ENCODE measurements around the gene PCDH18. TPM values are rescaled to one million over a fixed set of nuclear protein-coding genes. Genes with fewer than 3 reads are reported as not detected.

Gene PCDH18
- total and polyA plus RNA-seq, 2 experiments from 2014 or later: 119 to 255 TPM

GRCh38 chr4:137526681-137527080, 5.6 kb downstream of the PCDH18 start:
- Histone ChIP-seq H3K4me3 (peak overlapping the region; percentile 98), H2AFZ (no peak overlapping the region), H4K20me1 (ENCODE audit: insufficient read depth) (no peaks in the 10 kb centered on the region), H3F3A (ENCODE audit: insufficient read depth) (peaks cover 88% of the 10 kb centered on the region), H3K27me3 (replicated peaks; ENCODE audit: insufficient read depth) (no peaks in the 10 kb centered on the region), H3K27ac (peak overlapping the region; percentile 88), H3K79me2 (ENCODE audit: insufficient read depth) (peaks cover 100% of the 10 kb centered on the region), H3K4me2 (ENCODE audit: unreplicated experiment) (peak overlapping the region; percentile 94), H3K36me3 (ENCODE audit: low read depth) (peaks cover 84% of the 10 kb centered on the region), H3K4me1 (ENCODE audit: insufficient read depth) (peaks cover 44% of the 10 kb centered on the region), H3K9me2 (ENCODE audit: insufficient read depth) (no peaks in the 10 kb centered on the region), H3K9ac (peak overlapping the region; percentile 93), H3K9me3 (ENCODE audit: low read depth) (no peaks in the 10 kb centered on the region)
- peak; percentile 52 for DNase-seq
- TF ChIP-seq EZH2phosphoT487 (IDR thresholded peaks at IDR 0.05; ENCODE audit: insufficient read depth, low read depth): no peak
- no peak for TF ChIP-seq EZH2 (IDR thresholded peaks at IDR 0.05; ENCODE audit: insufficient read depth, poor library complexity, severe bottlenecking)
- in situ Hi-C loops (cut with MboI): loop anchor here (10.0 to 25.0 kb wide), 3 partner anchors 336 to 1161 kb away; no protein-coding TSS in a partner anchor

- Histone ChIP-seq H3K4me2 (ENCODE audit: unreplicated experiment) (peak overlapping the region; percentile 94), H3K27ac (peak overlapping the region; percentile 88), H3K9me2 (ENCODE audit: insufficient read depth) (no peaks in the 10 kb centered on the region), H3F3A (ENCODE audit: insufficient read depth) (peaks cover 89% of the 10 kb centered on the region), H3K79me2 (ENCODE audit: insufficient read depth) (peaks cover 100% of the 10 kb centered on the region), H3K36me3 (ENCODE audit: low read depth) (peaks cover 92% of the 10 kb centered on the region), H3K9ac (peak overlapping the region; percentile 27), H3K4me1 (ENCODE audit: insufficient read depth) (peaks cover 58% of the 10 kb centered on the region), H3K9me3 (ENCODE audit: low read depth) (no peaks in the 10 kb centered on the region), H2AFZ (no peak overlapping the region), H3K27me3 (replicated peaks; ENCODE audit: insufficient read depth) (no peaks in the 10 kb centered on the region), H3K4me3 (peak overlapping the region; percentile 98), H4K20me1 (ENCODE audit: insufficient read depth) (no peaks in the 10 kb centered on the region)
- in situ Hi-C loops (cut with MboI): loop anchor here (10.0 to 25.0 kb wide), 3 partner anchors 337 to 1162 kb away; no protein-coding TSS in a partner anchor
- TF ChIP-seq EZH2phosphoT487 (IDR thresholded peaks at IDR 0.05; ENCODE audit: insufficient read depth, low read depth): no peak
- TF ChIP-seq EZH2 (IDR thresholded peaks at IDR 0.05; ENCODE audit: insufficient read depth, poor library complexity, severe bottlenecking): no peak
- DNase-seq: peak; percentile 79
- WGBS, 2 experiments (ENCODE audit: low coverage in 1 of 2, low lambda C conversion rate in 2 of 2, missing lambda C conversion rate in 2 of 2): 2 to 3% methylated on average over 4 of the region's 4 CpGs
These were observed 7.4 kb downstream of the PCDH18 start for GRCh38 chr4:137524725-137525369.

GRCh38 chr4:137523329-137523728, 9.0 kb downstream of the PCDH18 start:
- in situ Hi-C loops (cut with MboI): loop anchor here (10.0 kb wide), 1 partner anchor 399 kb away; no protein-coding TSS in a partner anchor
- WGBS, 2 experiments (ENCODE audit: low coverage in 1 of 2, low lambda C conversion rate in 2 of 2, missing lambda C conversion rate in 2 of 2): 82 to 94% methylated on average over 1 of the region's 1 CpG
- Histone ChIP-seq H3K4me1 (ENCODE audit: insufficient read depth) (peaks cover 70% of the 10 kb centered on the region), H3K79me2 (ENCODE audit: insufficient read depth) (peaks cover 87% of the 10 kb centered on the region), H3K36me3 (ENCODE audit: low read depth) (peaks cover 81% of the 10 kb centered on the region), H3K4me3 (no peak overlapping the region), H3K9me2 (ENCODE audit: insufficient read depth) (no peaks in the 10 kb centered on the region), H2AFZ (no peak overlapping the region), H3K4me2 (ENCODE audit: unreplicated experiment) (peak overlapping the region; percentile 51), H3K27me3 (replicated peaks; ENCODE audit: insufficient read depth) (no peaks in the 10 kb centered on the region), H3K9me3 (ENCODE audit: low read depth) (no peaks in the 10 kb centered on the region), H3K27ac (peak overlapping the region; percentile 24), H3K9ac (no peak overlapping the region), H4K20me1 (ENCODE audit: insufficient read depth) (no peaks in the 10 kb centered on the region), H3F3A (ENCODE audit: insufficient read depth) (peaks cover 89% of the 10 kb centered on the region)
- no peak for DNase-seq
- no peak for TF ChIP-seq EZH2 (IDR thresholded peaks at IDR 0.05; ENCODE audit: insufficient read depth, poor library complexity, severe bottlenecking)
- no peak for TF ChIP-seq EZH2phosphoT487 (IDR thresholded peaks at IDR 0.05; ENCODE audit: insufficient read depth, low read depth)

GRCh38 chr4:137521053-137521452, 11.2 kb downstream of the PCDH18 start:
- Histone ChIP-seq H3K36me3 (ENCODE audit: low read depth) (peaks cover 60% of the 10 kb centered on the region), H3K4me1 (ENCODE audit: insufficient read depth) (peaks cover 67% of the 10 kb centered on the region), H3F3A (ENCODE audit: insufficient read depth) (peaks cover 89% of the 10 kb centered on the region), H3K79me2 (ENCODE audit: insufficient read depth) (peaks cover 65% of the 10 kb centered on the region), H3K27me3 (replicated peaks; ENCODE audit: insufficient read depth) (no peaks in the 10 kb centered on the region), H3K9ac (no peak overlapping the region), H3K27ac (peak overlapping the region; percentile 60), H2AFZ (no peak overlapping the region), H3K9me2 (ENCODE audit: insufficient read depth) (no peaks in the 10 kb centered on the region), H3K4me3 (no peak overlapping the region), H3K4me2 (ENCODE audit: unreplicated experiment) (no peak overlapping the region), H4K20me1 (ENCODE audit: insufficient read depth) (no peaks in the 10 kb centered on the region), H3K9me3 (ENCODE audit: low read depth) (no peaks in the 10 kb centered on the region)
- WGBS, 2 experiments (ENCODE audit: low coverage in 1 of 2, low lambda C conversion rate in 2 of 2, missing lambda C conversion rate in 2 of 2): 92 to 94% methylated on average over 9 of the region's 9 CpGs
- no peak for TF ChIP-seq EZH2 (IDR thresholded peaks at IDR 0.05; ENCODE audit: insufficient read depth, poor library complexity, severe bottlenecking)
- no peak for TF ChIP-seq EZH2phosphoT487 (IDR thresholded peaks at IDR 0.05; ENCODE audit: insufficient read depth, low read depth)
- no peak for DNase-seq
- in situ Hi-C loops (cut with MboI): loop anchor here (10.0 kb wide), 1 partner anchor 396 kb away; no protein-coding TSS in a partner anchor

All from GM23248 (cell line).